ENCODE measurements around the gene SREBF2. TPM values are rescaled to one million over a fixed set of nuclear protein-coding genes. Genes with fewer than 3 reads are reported as not detected.

The SREBF2 gene
- total and polyA plus RNA-seq, 2 donors (not counting 1 experiment from before 2014, with no cell fraction given): 116 to 287 TPM

- H3K4me1 Mint-ChIP-seq: peaks cover 24% of the 10 kb centered on the region
- intact Hi-C loops (cut with micrococcal nuclease): loop anchor here (1.0 to 5.0 kb wide), 7 partner anchors 18 to 142 kb away; partner anchors contain the start of genes SNU13 and SREBF2
- 10% methylated on average over 38 of the region's 38 CpGs for WGBS (ENCODE audit: insufficient coverage)
Observed at GRCh38 chr22:41799486-41800347, 33.2 kb upstream of the SREBF2 start.

More at GRCh38 chr22:41799486-41800347, 33.2 kb upstream of the SREBF2 start:
- H3K27me3 Mint-ChIP-seq: no peaks in the 10 kb centered on the region
- H4K20me1 ChIP-seq (ENCODE audit: control insufficient read depth, insufficient read depth, low read length, poor library complexity, severe bottlenecking): no peaks in the 10 kb centered on the region
- H2AFZ ChIP-seq (ENCODE audit: insufficient read depth, low read depth, low read length, poor library complexity, severe bottlenecking): peak overlapping the region; percentile 98
- peak overlapping the region; percentile 90 to 91 for H3K27ac ChIP-seq (ENCODE audit: low read length in 2 of 2)
- peak overlapping the region; percentile 90 for H3K4me2 ChIP-seq (replicated peaks; ENCODE audit: low read depth, low read length, poor library complexity, severe bottlenecking)
- no peaks in the 10 kb centered on the region for H3K9me3 ChIP-seq (ENCODE audit: control extremely low read depth in 1 of 3, control insufficient read depth in 2 of 3, insufficient read depth in 1 of 3, low read length in 2 of 3)
- H3K79me2 ChIP-seq (ENCODE audit: control insufficient read depth, insufficient read depth, low read length): peaks cover 43% of the 10 kb centered on the region
- peak overlapping the region; percentile 65 to 98 (median 96) for H3K4me3 ChIP-seq (ENCODE audit: control extremely low read depth in 1 of 5, extremely low read depth in 1 of 5, insufficient read depth in 1 of 5, low read depth in 2 of 5, low read length in 4 of 5)
- ChIA-PET CTCF (interaction anchor here (0.6 to 5.6 kb wide), 15 partner anchors 10 to 418 kb away, joined by 3 to 56 read pairs (median 4); partner anchors contain the start of genes CENPM, MEI1, SREBF2 and TEF), POLR2A (interaction anchor here (0.6 to 4.2 kb wide), 12 partner anchors 18 to 598 kb away, joined by 3 to 68 read pairs (median 7); partner anchors contain the start of genes CENPM, MEI1, SMDT1 and TEF)
- peak overlapping the region; percentile 98 for H3K4me3 Mint-ChIP-seq
- DNase-seq (no peak), ATAC-seq (ENCODE audit: low read depth) (peak; percentile 43)
- H3K27ac Mint-ChIP-seq: peak overlapping the region; percentile 99
- H3K4me1 ChIP-seq (ENCODE audit: control insufficient read depth in 2 of 2, insufficient read depth in 2 of 2, low read length in 2 of 2): peaks cover 19 to 22% of the 10 kb centered on the region in 2 donors
- peaks cover 2 to 8% of the 10 kb centered on the region in 2 experiments for H3K36me3 ChIP-seq (replicated peaks in 1 of 2; ENCODE audit: control extremely low read depth in 1 of 2, control insufficient read depth in 1 of 2, extremely low read depth in 1 of 2, insufficient read depth in 2 of 2, low read length in 1 of 2)
- no peak for TF ChIP-seq EZH2 (IDR thresholded peaks at IDR 0.05; ENCODE audit: borderline replicate concordance, insufficient read depth, low read depth, low read length, poor library complexity, severe bottlenecking)
- TF ChIP-seq, protein P1, sequence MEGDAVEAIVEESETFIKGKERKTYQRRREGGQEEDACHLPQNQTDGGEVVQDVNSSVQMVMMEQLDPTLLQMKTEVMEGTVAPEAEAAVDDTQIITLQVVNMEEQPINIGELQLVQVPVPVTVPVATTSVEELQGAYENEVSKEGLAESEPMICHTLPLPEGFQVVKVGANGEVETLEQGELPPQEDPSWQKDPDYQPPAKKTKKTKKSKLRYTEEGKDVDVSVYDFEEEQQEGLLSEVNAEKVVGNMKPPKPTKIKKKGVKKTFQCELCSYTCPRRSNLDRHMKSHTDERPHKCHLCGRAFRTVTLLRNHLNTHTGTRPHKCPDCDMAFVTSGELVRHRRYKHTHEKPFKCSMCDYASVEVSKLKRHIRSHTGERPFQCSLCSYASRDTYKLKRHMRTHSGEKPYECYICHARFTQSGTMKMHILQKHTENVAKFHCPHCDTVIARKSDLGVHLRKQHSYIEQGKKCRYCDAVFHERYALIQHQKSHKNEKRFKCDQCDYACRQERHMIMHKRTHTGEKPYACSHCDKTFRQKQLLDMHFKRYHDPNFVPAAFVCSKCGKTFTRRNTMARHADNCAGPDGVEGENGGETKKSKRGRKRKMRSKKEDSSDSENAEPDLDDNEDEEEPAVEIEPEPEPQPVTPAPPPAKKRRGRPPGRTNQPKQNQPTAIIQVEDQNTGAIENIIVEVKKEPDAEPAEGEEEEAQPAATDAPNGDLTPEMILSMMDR (IDR thresholded peaks at IDR 0.05): peak; percentile 17
- no peaks in the 10 kb centered on the region for H3K9me3 Mint-ChIP-seq (ENCODE audit: insufficient read depth)
- no peaks in the 10 kb centered on the region for H3K27me3 ChIP-seq (replicated peaks in 1 of 4; ENCODE audit: control extremely low read depth in 1 of 4, control insufficient read depth in 3 of 4, insufficient read depth in 4 of 4, low read length in 3 of 4)
- H3K9ac ChIP-seq (ENCODE audit: low read length): peak overlapping the region; percentile 81
